Head of caudate nucleus (tissue), 42 donors: ENCODE results near the gene RAB39A.

ENCODE experiments used
- DNase-seq, 42 donors: peaks; one replicate each; pipeline versions ENCODE4 v3.0.0 to v3.0.0-alpha.2; 2020 to 2021; ENCODE audit warnings: mixed read lengths in 7 of 42
- intact Hi-C: fragments of 100-400 bp; cut with DNase I; formaldehyde crosslinking; loops from one replicate; pipeline ENCODE4 v1.15.0; 2022

RAB39A gene

GRCh38 chr11:107953446-107953845 is 25.2 kb downstream of the RAB39A start:
- no peak for DNase-seq
- intact Hi-C loops: no loop called here

- intact Hi-C loops: no loop called here
- DNase-seq: no peak
These were observed 28.3 kb downstream of the RAB39A start for GRCh38 chr11:107956543-107956942.

- intact Hi-C loops: no loop called here
- peak in 1 of 42 donors; percentile 3 for DNase-seq
These were observed 28.9 kb downstream of the RAB39A start for GRCh38 chr11:107957109-107957588.

GRCh38 chr11:107961480-107961879 is 33.2 kb downstream of the RAB39A start:
- DNase-seq: no peak
- intact Hi-C loops: no loop called here

- intact Hi-C loops: no loop called here
- DNase-seq: no peak
These were observed 33.9 kb downstream of the RAB39A start for GRCh38 chr11:107962181-107962580.

- no peak for DNase-seq
- intact Hi-C loops: no loop called here
These were observed 34.8 kb downstream of the RAB39A start for GRCh38 chr11:107963091-107963490.

GRCh38 chr11:107969219-107969618 is 41.0 kb downstream of the RAB39A start:
- intact Hi-C loops: no loop called here
- DNase-seq: no peak

- intact Hi-C loops: no loop called here
- peak in 1 of 42 donors; percentile 15 for DNase-seq
These were observed 41.8 kb downstream of the RAB39A start for GRCh38 chr11:107970049-107970448.

- no peak for DNase-seq
- intact Hi-C loops: no loop called here
These were observed 45.4 kb downstream of the RAB39A start for GRCh38 chr11:107973641-107974040.

- intact Hi-C loops: no loop called here
- DNase-seq: no peak
These were observed 60.3 kb downstream of the RAB39A start for GRCh38 chr11:107988397-107989158.

GRCh38 chr11:107991868-107992414 is 63.7 kb downstream of the RAB39A start:
- intact Hi-C loops: no loop called here
- no peak for DNase-seq

- no peak for DNase-seq
- intact Hi-C loops: no loop called here
These were observed 67.9 kb downstream of the RAB39A start for GRCh38 chr11:107996006-107996776.

- intact Hi-C loops: no loop called here
These were observed 70.5 kb downstream of the RAB39A start for GRCh38 chr11:107998761-107999160.

GRCh38 chr11:107999759-108000455 is 71.7 kb downstream of the RAB39A start:
- intact Hi-C loops: loop anchor here (10.0 kb wide), 2 partner anchors 75 to 675 kb away; partner anchors contain the start of gene RAB39A

More at GRCh38 chr11:107998761-107999160, 70.5 kb downstream of the RAB39A start:
- no peak for DNase-seq

GRCh38 chr11:108002476-108002875 is 74.2 kb downstream of the RAB39A start:
- intact Hi-C loops: loop anchor here (10.0 kb wide), 2 partner anchors 78 to 672 kb away; partner anchors contain the start of gene RAB39A
- no peak for DNase-seq

More at GRCh38 chr11:107999759-108000455, 71.7 kb downstream of the RAB39A start:
- DNase-seq: peak in 1 of 42 donors; percentile 19

- DNase-seq: no peak
- intact Hi-C loops: loop anchor here (10.0 kb wide), 2 partner anchors 79 to 671 kb away; partner anchors contain the start of gene RAB39A
These were observed 75.4 kb downstream of the RAB39A start for GRCh38 chr11:108003623-108004022.

- DNase-seq: peak in 2 of 42 donors; percentile 15 to 45
- intact Hi-C loops: loop anchor here (10.0 kb wide), 2 partner anchors 83 to 667 kb away; partner anchors contain the start of gene RAB39A
These were observed 79.6 kb downstream of the RAB39A start for GRCh38 chr11:108007819-108008218.

GRCh38 chr11:108008656-108009496 is 80.6 kb downstream of the RAB39A start, which contains the start of gene CUL5:
TSS of gene CUL5 (plus strand) at chr11:108008898. CDS start at chr11:108009349, 451 bp downstream.
- intact Hi-C loops: loop anchor here (10.0 kb wide), 2 partner anchors 84 to 666 kb away; partner anchors contain the start of gene RAB39A
- DNase-seq: peak; percentile 75 to 96 (median 92)
